OCI-LY7 (cell line): Measurements from ENCODE around the gene TNC. TPM values are rescaled to one million over a fixed set of nuclear protein-coding genes. Genes with fewer than 3 reads are reported as not detected.

Experiments used
- BruUV-seq: library from RNA; stranded (reverse); fragments of 400-500 nt; replicated peaks from 2 replicates; lab custom pipeline; 2021; lab: Mats Ljungman, UMichigan
- CTCF ChIA-PET: fragments of 300-600 bp; sonication (Branson Sonifier 250); formaldehyde crosslinking; loops from one replicate; lab custom pipeline; 2022; ENCODE audit warnings: antibody characterized with exemption; ENCODE audit not compliant: unreplicated experiment; lab: Charles Lee
- POLR2A ChIA-PET: fragments of 300-600 bp; sonication (Branson Sonifier 250); formaldehyde crosslinking; loops from one replicate; lab custom pipeline; 2022; ENCODE audit warnings: antibody characterized with exemption; lab: Charles Lee
- DNase-seq: peaks from one replicate; pipeline ENCODE4 v3.0.0-alpha.2; 2015; ENCODE audit warnings: low spot score
- H2AFZ ChIP-seq: fragments of 200-600 bp; sonication (generic), shearing (Covaris generic); 2 replicates; pipeline ENCODE4 v1.6.1; 2014; ENCODE audit warnings: mild to moderate bottlenecking, antibody characterized with exemption, low read length, moderate library complexity
- H3K27ac ChIP-seq: fragments of 200-600 bp; sonication (generic); 2 replicates; pipeline ENCODE4 v1.5.1; 2014; ENCODE audit warnings: mixed run types, low read depth, mild to moderate bottlenecking, moderate library complexity, low read length, inconsistent platforms; ENCODE audit not compliant: poor library complexity, severe bottlenecking
- H3K36me3 ChIP-seq: fragments of 200-600 bp; sonication (generic); 2 replicates; pipeline ENCODE4 v1.6.1; 2014; ENCODE audit warnings: mild to moderate bottlenecking, antibody characterized with exemption, low read length, moderate library complexity, mixed read lengths; ENCODE audit not compliant: insufficient read depth
- H3K4me1 ChIP-seq: fragments of 200-600 bp; sonication (generic); 2 replicates; pipeline ENCODE4 v1.5.1; 2014; ENCODE audit warnings: mild to moderate bottlenecking, low read length; ENCODE audit not compliant: insufficient read depth, poor library complexity, severe bottlenecking
- H3K4me2 ChIP-seq: fragments of 200-600 bp; sonication (generic); 2 replicates; pipeline ENCODE4 v1.6.1; 2014; ENCODE audit warnings: mild to moderate bottlenecking, low read length
- H3K4me3 ChIP-seq: fragments of 200-600 bp; sonication (generic); 2 replicates; pipeline ENCODE4 v1.5.1; 2014; ENCODE audit warnings: mild to moderate bottlenecking, low read depth, low read length; ENCODE audit not compliant: poor library complexity, severe bottlenecking
- H3K79me2 ChIP-seq: fragments of 200-600 bp; sonication (generic); 2 replicates; pipeline ENCODE4 v1.6.1; 2016; ENCODE audit warnings: low read depth, mild to moderate bottlenecking, low read length, moderate library complexity, mixed read lengths; ENCODE audit not compliant: insufficient read depth
- H3K9me2 ChIP-seq: fragments of 200-600 bp; sonication (generic); 2 replicates; pipeline ENCODE4 v1.6.1; 2016; ENCODE audit warnings: mild to moderate bottlenecking, low read length, mixed read lengths; ENCODE audit not compliant: insufficient read depth
- H3K9me3 ChIP-seq: fragments of 200-600 bp; sonication (generic); 2 replicates; pipeline ENCODE4 v1.6.1; 2014; ENCODE audit warnings: mild to moderate bottlenecking, mixed run types, low read length, mixed read lengths
- H4K20me1 ChIP-seq: fragments of 200-600 bp; sonication (generic); 2 replicates; pipeline ENCODE4 v1.6.1; 2014; ENCODE audit warnings: mild to moderate bottlenecking, antibody characterized with exemption, low read length, moderate library complexity, mixed read lengths; ENCODE audit not compliant: insufficient read depth
- EZH2phosphoT487 ChIP-seq: fragments of 200-600 bp; sonication (generic); IDR thresholded peaks from 2 replicates; pipeline ENCODE4 v1.6.1; 2018; ENCODE audit warnings: low read depth, borderline replicate concordance, mild to moderate bottlenecking, mixed run types, antibody characterized with exemption, low read length, moderate library complexity, mixed read lengths
- intact Hi-C: fragments of 100-400 bp; cut with micrococcal nuclease; formaldehyde crosslinking; loops from one replicate; pipeline ENCODE4 v1.10.0; 2022; ENCODE audit not compliant: unreplicated experiment
- total RNA-seq, 2 experiments: library from RNA; depleted of rRNA in 1 of 2; stranded (reverse); fragments of >200 nt in 1 of 2; shearing (Covaris generic) in 1 of 2; gene quantifications; 2 replicates each; pipeline ENCODE4 v1.2.3, GENCODE V29; 2014 to 2022
- TF ChIP-seq, protein P1 (sequence below): fragments of 200-600 bp; sonication (generic); conservative IDR thresholded peaks from 2 replicates; pipeline ENCODE4 v1.5.1; 2014; ENCODE audit warnings: mild to moderate bottlenecking, antibody characterized with exemption, low read length, moderate library complexity, mixed read lengths

Gene TNC
- total RNA-seq, 2 experiments from 2014 or later = not detected

DNA sequence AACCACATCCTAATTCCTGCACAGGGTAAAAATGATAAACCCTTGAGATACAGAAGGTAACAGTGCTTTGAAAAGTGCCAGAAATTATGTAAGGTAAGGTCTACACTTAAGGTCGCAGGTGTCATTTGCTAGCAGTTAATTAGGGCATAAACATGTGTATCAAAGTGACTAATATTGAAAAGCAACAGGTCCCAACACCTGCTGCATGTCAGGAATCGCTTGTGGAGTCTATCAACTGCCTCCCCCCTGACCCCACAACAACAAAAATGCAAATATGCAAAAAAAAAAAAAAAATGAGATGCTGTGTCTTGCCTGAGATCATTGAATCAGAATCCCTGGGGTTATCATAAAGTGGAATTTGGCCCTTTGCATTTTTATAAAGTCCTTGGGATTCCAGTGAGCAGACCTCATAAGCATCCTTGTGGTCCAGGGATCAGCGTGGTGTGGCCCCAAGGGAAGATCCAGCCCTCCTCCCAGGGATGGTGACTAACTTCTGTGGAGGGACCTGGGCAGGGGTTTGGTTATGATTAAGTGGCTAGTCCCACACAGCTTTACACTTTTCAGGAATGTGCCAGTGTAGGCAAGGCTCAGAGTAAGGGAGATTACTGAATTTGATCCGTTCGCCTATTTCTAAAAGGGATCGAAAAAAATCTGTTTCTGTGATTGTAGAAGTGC, 95.1 kb downstream of the TNC start:
- Histone ChIP-seq H3K9me3 (no peaks in the 10 kb centered on the region), H3K79me2 (no peaks in the 10 kb centered on the region), H3K27ac (no peak overlapping the region), H3K4me3 (no peak overlapping the region), H3K9me2 (no peaks in the 10 kb centered on the region), H2AFZ (no peak overlapping the region), H4K20me1 (no peaks in the 10 kb centered on the region), H3K4me1 (no peaks in the 10 kb centered on the region), H3K36me3 (no peaks in the 10 kb centered on the region), H3K4me2 (no peak overlapping the region)
- BruUV-seq = no TSS peak
- ChIA-PET CTCF (no interaction called here), POLR2A (no interaction called here)
- DNase-seq = no peak
- TF ChIP-seq EZH2phosphoT487 = no peak
- TF ChIP-seq, protein P1, sequence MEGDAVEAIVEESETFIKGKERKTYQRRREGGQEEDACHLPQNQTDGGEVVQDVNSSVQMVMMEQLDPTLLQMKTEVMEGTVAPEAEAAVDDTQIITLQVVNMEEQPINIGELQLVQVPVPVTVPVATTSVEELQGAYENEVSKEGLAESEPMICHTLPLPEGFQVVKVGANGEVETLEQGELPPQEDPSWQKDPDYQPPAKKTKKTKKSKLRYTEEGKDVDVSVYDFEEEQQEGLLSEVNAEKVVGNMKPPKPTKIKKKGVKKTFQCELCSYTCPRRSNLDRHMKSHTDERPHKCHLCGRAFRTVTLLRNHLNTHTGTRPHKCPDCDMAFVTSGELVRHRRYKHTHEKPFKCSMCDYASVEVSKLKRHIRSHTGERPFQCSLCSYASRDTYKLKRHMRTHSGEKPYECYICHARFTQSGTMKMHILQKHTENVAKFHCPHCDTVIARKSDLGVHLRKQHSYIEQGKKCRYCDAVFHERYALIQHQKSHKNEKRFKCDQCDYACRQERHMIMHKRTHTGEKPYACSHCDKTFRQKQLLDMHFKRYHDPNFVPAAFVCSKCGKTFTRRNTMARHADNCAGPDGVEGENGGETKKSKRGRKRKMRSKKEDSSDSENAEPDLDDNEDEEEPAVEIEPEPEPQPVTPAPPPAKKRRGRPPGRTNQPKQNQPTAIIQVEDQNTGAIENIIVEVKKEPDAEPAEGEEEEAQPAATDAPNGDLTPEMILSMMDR = no peak
- intact Hi-C loops = no loop called here

DNA sequence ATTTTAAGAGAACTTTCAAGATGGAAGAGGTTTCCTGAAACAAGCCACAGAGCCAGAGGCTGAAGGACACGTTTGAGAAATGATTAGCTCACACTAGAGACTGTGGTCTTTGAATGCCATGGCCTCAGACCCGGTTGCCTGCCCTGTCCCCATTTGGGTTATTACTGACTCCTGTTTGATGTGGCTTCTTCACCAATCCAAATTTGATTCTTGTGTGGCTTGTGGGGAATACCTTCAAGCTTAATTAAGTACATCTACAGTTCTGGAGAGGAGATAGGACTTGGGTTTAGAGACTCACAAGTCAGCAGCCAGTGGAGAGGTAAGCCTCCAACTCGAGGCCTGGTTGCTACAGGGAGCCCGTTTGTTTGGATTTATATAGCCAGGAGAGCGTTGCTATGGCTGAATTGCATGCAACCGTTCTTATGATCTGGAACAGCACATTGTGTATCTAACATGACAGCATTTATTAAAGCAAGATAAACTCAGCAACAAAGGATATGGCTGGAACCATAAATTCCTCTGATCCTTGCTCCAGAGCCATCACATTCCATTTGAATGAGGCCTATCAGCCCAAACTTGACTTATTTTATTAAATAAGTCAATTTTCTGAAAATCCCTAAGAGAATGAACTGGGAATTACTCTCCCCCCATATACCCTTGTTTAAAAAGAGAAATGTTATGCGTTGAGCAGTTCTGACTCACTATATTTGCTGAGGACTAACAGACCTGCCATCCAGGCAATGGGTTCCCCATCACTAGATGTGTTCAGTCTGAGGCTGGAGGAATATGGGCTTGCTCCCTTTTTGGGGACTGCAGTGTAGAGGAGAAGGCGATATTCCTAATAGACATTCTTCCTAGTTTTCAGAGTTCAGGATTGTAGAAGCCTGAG, 99.2 kb downstream of the TNC start:
- Histone ChIP-seq H3K79me2 (no peaks in the 10 kb centered on the region), H3K4me3 (no peak overlapping the region), H3K27ac (no peak overlapping the region), H3K9me3 (no peaks in the 10 kb centered on the region), H2AFZ (no peak overlapping the region), H3K9me2 (no peaks in the 10 kb centered on the region), H4K20me1 (no peaks in the 10 kb centered on the region), H3K4me2 (no peak overlapping the region), H3K4me1 (peaks cover under 1% of the 10 kb centered on the region), H3K36me3 (no peaks in the 10 kb centered on the region)
- ChIA-PET POLR2A (interaction anchor here (0.7 kb wide), 1 partner anchor 12 kb away, joined by 3 read pairs; no protein-coding TSS in a partner anchor), CTCF (no interaction called here)
- no TSS peak for BruUV-seq
- TF ChIP-seq, protein P1 = no peak
- no peak for TF ChIP-seq EZH2phosphoT487
- intact Hi-C loops = no loop called here
- DNase-seq = no peak
